Renal cortical epithelial cell (primary cell): ENCODE results near the gene LAPTM5. TPM values are rescaled to one million over a fixed set of nuclear protein-coding genes. Genes with fewer than 3 reads are reported as not detected.
"Not testable (repeated sequence)": the region's sequence is repeated elsewhere in the genome, so short reads cannot be mapped to it uniquely, and the experiment has no call there.

ENCODE experiments used
- DNase-seq: peaks from one replicate; pipeline ENCODE4 v3.0.0-alpha.2; 2011; ENCODE audit warnings: low read depth
- total RNA-seq: library from RNA; depleted of rRNA; stranded (reverse); fragments of >200 nt; gene quantifications from 2 replicates; pipeline ENCODE4 v1.2.3, GENCODE V29; 2014

The LAPTM5 gene
- total RNA-seq, 1 donor from 2014 or later: not detected

- no peak for DNase-seq
These were observed 13.4 kb upstream of the LAPTM5 start for GRCh38 chr1:30771005-30771404.

GRCh38 chr1:30770150-30770549 lies 12.6 kb upstream of the LAPTM5 start:
- no peak for DNase-seq

GRCh38 chr1:30768830-30769718 lies 11.5 kb upstream of the LAPTM5 start:
- no peak for DNase-seq

DNA sequence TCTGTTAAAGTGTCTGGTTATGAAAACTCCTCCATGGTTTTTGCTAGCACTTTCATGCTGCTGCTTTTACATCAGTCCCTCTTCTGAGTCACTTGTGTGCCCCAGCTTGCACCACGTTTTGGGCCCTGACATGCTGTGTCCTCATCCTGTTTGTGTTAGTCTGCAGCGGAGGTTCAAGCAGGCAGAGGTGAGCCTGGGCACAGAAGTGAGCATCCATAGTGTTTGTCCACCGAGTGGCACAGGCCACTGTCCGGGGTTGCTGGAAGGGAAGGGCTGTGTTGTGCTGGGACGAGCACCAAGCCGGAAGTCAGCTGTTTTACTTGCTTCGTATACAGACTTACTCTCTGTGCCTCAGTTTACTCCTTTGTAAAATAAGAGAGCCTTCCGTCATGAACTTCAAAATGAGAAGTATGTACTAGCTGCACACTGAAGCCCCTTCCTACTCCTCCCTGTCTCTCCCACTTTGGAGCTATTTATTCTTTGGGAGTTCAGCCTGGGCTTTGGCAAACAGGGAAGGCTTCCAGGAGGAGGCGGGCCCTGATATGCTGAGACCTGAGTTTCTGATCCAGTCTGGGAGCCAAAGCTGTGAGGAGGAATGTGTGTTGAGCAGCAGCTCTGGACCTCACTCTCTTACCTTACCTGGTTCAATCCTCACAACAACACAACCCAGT lies 10.7 kb upstream of the LAPTM5 start:
- DNase-seq: no peak

DNA sequence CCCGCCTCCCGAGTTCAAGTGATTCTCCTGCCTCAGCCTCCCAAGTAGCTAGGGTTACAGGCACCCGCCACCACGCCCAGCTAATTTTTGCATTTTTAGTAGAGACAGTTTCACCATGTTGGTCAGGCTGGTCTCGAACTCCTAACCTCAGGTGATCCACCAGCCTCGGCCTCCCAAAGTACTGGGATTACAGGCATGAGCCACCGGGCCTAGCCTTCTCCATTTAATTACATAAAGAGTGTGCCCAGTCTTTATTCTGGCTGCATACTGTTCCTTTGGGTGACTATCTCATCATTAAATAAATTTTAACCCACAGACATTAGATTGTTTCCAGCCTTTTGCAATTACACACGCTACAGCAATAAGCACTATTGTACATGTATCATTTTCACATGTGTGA lies 9.4 kb upstream of the LAPTM5 start:
- not testable (repeated sequence) for DNase-seq

DNA sequence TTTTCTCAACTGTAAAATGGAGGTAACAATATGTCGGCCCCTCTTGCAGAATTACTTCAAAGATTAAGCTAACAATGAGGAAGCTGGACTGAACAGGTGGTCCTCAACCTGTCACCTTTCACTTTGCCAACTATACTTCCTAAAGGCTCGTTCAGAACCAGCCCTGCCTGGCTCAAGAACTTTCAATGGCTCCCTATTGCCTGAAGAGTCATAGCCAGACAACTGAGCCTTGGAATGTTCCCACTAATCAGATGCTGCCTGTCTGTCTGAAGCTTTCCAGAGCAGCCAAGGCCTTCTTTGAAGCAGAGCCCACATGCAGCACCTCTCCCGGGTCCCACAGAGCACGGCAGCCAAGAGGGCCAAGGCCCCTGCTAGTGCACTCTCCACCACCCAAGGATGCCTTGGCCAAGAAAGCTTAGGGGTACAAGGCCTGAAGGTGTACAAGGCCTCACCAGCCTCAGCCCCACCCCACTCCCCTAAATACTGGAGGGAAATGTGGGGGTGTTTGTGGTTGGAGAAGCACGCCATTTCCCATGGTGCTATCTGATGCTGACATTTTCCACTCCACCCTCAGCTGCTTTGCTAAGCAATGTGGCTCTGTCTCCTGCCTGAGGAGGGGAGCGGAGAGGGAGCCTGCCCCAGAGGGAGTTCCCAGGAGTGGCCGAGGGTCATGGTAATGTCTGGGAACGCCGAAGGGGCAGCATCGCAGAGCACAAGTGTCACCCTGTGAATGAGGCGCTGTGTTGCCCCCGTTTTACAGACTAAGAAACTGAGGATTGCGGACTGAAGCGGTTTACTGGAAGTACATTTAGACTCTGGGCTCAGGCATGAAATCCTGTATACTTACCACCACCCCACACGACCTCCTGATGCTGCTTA lies 8.2 kb upstream of the LAPTM5 start:
- no peak for DNase-seq

- no peak for DNase-seq
These were observed 7.5 kb upstream of the LAPTM5 start for GRCh38 chr1:30764939-30765555.

GRCh38 chr1:30764396-30764795 lies 6.8 kb upstream of the LAPTM5 start:
- no peak for DNase-seq

DNA sequence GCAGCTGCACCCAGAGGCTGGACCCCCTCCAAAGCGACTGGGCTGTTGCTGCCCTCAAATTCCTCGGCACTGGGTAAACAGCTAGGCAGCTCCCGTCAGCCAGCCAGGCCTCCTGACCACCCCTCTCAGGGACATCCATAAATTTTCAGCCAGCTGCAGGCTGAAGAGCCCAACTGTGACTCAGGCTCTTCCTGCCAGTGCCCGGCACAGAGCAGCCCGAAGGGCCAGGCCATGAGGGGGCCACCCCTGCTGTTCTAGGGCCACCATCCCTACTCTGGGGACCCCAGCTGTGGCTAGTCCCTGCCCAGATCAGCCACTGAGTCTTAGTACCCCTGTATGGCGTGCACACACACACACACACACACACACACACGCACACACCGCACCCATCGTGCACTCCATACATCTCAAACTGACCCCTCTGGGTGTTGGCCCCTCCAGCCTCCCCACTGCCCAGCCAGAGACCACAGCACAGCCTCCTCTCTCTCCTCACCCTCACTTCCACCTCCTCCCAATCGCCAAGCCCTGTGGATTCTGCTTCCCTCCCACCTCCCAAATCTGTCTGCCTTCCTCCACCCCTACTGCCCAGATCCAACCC lies 6.2 kb upstream of the LAPTM5 start:
- DNase-seq: peak; percentile 58

DNA sequence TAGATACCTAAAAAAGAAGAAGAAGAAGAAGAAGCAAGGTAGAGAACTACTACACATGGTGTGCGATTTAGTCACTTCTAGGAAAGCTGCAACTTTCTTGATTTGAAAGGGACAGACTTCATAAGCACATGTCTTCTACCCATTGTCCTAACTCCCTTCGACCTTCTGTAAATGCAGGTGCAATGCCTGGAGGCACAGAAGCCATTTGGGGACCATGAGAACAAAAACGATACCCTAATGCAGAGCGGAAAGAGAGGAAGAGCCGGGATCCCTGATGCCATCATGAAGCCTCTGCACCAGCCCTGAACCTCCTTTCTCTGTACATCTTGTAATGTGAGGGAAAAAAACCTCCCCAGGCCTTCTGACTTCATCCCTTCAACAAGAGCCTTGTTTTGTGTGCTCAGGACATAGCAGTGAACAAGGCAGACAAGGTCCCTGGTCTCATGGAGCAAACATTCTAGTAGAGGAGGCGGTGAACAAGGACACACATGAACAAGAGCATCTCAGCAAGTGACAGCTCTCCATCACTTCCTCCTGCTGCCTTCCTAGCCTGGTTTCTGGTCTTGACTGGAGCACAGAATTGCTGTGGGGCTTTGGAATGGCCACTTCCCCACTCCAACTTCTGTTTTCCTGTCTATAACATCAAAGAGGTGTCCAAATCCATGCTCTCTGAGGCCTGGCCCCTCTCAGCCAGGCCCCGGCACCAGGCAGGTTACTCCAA lies 5.5 kb upstream of the LAPTM5 start:
- DNase-seq: no peak

- DNase-seq: no peak
These were observed 4.8 kb upstream of the LAPTM5 start for GRCh38 chr1:30762152-30762929.

DNA sequence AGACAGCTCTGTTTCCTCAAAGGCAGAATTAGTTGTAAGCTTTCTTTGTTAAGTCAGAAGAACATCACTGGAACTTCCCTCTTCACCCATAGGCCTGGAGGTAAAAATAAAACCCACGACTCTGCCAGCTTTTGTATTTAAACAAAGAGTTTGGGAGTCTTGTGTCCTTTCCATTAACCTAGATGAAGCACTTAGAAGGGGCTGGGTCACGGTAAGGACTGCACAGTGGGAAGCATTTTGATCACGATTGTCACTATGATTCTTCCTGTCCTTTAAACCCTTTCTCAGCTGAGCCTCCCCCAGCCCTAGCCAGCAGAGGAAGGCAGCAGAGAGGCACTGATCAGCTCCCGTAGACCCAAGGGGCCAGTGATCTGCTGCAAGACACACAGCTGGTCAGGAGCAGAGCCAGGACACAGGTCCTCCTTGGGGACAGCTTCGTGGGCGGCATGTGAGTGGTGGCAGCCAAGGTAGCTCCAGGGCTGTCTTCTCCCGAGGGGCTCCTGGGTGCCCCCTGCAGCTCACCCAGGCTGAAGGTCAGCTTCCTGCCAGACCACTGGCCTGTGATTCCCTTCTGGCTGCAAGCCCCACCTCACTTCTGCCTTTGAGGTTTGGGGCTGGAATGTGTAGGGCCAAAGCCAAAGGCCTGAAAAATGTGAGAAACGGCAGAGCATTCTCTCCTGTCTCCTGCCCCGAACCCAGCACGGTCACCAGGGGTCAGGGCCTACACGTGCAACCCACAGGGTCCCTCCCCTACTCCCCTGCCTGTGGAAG lies 4.0 kb upstream of the LAPTM5 start:
- DNase-seq: peak; percentile 25

- DNase-seq: no peak
These were observed 3.2 kb upstream of the LAPTM5 start for GRCh38 chr1:30760596-30761324.

- no peak for DNase-seq
These were observed 2.2 kb upstream of the LAPTM5 start for GRCh38 chr1:30759718-30760281.

GRCh38 chr1:30758785-30759380 lies 1.3 kb upstream of the LAPTM5 start:
- peak; percentile 21 for DNase-seq

DNA sequence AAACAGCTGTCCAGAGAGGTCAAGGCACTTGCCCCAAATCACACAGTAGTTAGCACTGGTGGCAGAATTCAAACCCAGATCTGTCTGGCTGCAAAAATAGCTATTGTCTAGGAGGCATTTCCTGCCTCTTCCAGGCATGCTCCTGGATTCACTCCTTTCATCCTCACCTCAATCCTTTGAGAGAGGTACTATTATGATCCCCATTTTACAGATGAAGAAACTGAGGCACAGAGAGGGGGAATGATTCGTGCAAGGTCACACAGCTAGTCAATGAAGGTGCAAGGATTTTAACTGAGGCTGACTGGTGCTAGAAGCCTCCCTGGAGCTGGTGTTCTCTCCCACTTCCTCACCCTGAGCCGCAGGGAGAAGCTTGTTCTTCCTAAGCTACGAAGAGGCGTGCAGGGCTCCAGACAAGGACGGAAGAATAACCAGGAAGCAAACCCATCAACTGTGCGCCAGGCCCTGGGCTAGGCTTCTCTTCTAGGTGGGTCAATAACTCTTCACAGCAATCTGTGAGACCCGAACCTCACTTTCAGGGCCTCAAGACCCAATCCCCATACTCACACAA lies 631 bp upstream of the LAPTM5 start:
- DNase-seq: no peak
